ENCODE data around the gene MTARC2.
"Not testable (repeated sequence)": the region's sequence is repeated elsewhere in the genome, so short reads cannot be mapped to it uniquely, and the experiment has no call there.

DNA sequence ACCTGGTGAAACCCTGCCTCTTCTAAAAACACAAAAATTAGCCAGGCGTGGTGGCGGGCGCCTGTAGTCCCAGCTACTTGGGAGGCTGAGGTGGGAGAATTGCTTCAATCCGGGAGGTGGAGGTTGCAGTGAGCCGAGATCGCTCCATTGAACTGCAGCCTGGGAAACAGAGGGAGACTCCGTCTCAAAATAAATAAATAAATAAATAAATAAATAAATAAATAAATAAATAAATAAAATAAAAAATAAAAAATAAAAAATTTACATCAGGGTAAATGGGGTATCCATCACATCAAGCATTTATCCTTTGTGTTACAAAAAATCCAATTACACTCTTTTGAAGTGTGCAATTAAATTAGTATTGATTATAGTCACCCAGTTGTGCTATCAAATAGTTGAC is 11.8 kb upstream of the MTARC2 start:
- TF ChIP-seq EZH2 (IDR thresholded peaks at IDR 0.05; ENCODE audit: low read length), result not testable (repeated sequence)
- TF ChIP-seq, protein P1, sequence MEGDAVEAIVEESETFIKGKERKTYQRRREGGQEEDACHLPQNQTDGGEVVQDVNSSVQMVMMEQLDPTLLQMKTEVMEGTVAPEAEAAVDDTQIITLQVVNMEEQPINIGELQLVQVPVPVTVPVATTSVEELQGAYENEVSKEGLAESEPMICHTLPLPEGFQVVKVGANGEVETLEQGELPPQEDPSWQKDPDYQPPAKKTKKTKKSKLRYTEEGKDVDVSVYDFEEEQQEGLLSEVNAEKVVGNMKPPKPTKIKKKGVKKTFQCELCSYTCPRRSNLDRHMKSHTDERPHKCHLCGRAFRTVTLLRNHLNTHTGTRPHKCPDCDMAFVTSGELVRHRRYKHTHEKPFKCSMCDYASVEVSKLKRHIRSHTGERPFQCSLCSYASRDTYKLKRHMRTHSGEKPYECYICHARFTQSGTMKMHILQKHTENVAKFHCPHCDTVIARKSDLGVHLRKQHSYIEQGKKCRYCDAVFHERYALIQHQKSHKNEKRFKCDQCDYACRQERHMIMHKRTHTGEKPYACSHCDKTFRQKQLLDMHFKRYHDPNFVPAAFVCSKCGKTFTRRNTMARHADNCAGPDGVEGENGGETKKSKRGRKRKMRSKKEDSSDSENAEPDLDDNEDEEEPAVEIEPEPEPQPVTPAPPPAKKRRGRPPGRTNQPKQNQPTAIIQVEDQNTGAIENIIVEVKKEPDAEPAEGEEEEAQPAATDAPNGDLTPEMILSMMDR (optimal IDR thresholded peaks at IDR 0.05 in 1 of 3, IDR thresholded peaks at IDR 0.05 in 1 of 3, conservative IDR thresholded peaks at IDR 0.05 in 1 of 3; ENCODE audit: extremely low read depth in 1 of 3, insufficient read depth in 2 of 3, low read length in 3 of 3), result not testable (repeated sequence)

Data from keratinocyte (primary cell).